ENCODE results near the gene CACNA1G.

DNA sequence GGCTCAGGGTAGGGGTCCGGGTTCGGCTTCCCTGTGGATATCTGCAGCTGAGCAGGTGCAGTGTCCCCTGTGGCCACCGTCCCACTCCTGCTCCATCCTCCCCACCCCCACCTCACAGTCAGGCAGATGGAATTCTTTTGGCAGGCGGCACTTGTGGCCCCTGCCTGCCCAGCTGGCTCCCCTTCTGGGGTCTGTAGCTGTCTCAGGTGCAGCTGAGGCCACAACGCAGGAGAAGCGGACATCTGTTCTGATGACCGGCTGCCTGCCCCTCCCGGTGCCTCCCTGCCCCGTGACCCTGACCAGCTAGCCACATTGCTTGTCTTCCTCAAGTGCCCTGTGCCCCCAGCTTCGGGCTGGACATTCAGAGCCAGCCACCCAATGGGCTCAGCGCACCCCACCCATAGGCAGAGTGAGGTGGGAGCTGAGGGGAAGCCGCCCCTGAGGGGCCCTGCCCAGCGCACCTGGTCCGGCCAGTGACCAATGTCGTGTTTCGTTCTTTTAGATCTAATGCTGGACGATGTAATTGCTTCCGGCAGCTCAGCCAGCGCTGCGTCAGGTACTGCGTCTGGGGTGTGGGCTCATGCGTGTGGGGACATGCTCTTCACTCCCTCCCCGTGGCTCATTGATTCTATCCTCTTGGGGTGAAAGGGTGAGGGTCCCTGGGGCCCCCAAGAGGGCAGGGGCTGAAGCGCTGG lies 49.0 kb downstream of the CACNA1G start:
- TF ChIP-seq CTCF (IDR thresholded peaks at IDR 0.05; ENCODE audit: low read depth, low read length) (no peak), POLR2A (IDR thresholded peaks at IDR 0.05; ENCODE audit: extremely low read depth, insufficient read length) (no peak), MYC (IDR thresholded peaks at IDR 0.05; ENCODE audit: low read depth, low read length) (no peak)
